ENCODE measurements around the gene IAH1. TPM values are rescaled to one million over a fixed set of nuclear protein-coding genes. Genes with fewer than 3 reads are reported as not detected.

The IAH1 gene
- total and polyA plus RNA-seq, 10 of the 15 experiments (the other 5 are each of a cell fraction or from before 2014, with no cell fraction given): 57.4 to 125 (median 75.8) TPM

DNA sequence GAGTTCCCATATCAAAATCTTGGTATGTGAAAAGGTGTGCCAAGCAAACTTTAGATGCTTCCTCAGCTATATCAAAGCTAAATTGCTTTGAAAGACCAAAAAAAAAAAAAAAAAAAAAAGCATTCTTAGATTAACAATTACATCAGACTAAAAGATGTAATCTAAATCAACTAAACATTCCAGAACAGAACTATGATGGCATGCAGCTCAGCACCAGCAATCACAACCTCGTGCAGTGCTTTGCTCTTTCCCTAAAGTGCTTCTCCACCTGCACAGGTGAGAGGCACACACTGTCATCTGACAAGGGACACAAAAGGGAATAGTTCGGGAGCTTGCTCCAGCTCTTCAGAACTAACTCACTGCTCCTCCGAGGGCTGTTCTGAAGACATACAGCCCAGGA lies 43.8 kb downstream of the IAH1 start:
- in situ Hi-C loops (cut with MboI) (no loop called here), intact Hi-C loops (cut with micrococcal nuclease; ENCODE audit: unreplicated experiment) (no loop called here)
- H3K4me1 ChIP-seq (ENCODE audit: control insufficient read depth, insufficient read depth, low read length): no peaks in the 10 kb centered on the region
- no peak for DNase-seq (ENCODE audit: low read depth, low spot score)
- WGBS (ENCODE audit: insufficient coverage, insufficient replicate concordance, low lambda C conversion rate, missing lambda C conversion rate): 100% methylated on average over 3 of the region's 3 CpGs
- H4K20me1 ChIP-seq (ENCODE audit: control insufficient read depth, insufficient read depth): no peaks in the 10 kb centered on the region
- no peak overlapping the region for H2AFZ ChIP-seq (ENCODE audit: control insufficient read depth, low read depth, low read length)
- H3K36me3 ChIP-seq (ENCODE audit: control insufficient read depth in 2 of 2, insufficient read depth in 2 of 2, low read length in 1 of 2): peaks cover 5 to 22% of the 10 kb centered on the region in 2 experiments
- ChIA-PET SMC1A (ENCODE audit: uncharacterized antibody, unreplicated experiment) (interaction anchor here (1.4 to 1.7 kb wide), 3 partner anchors 17 to 41 kb away, joined by 4 to 5 read pairs (median 4); partner anchors contain the start of gene ADAM17), CTCF (no interaction called here), RAD21 (ENCODE audit: unreplicated experiment) (interaction anchor here (0.6 to 1.0 kb wide), 3 partner anchors 8 to 123 kb away, joined by 3 to 4 read pairs (median 3); no protein-coding TSS in a partner anchor), POLR2A (interaction anchor here (0.6 to 1.5 kb wide), 5 partner anchors 8 to 764 kb away, joined by 3 to 7 read pairs (median 5); no protein-coding TSS in a partner anchor)
- no peak for FAIRE-seq
- no peak overlapping the region for H3K4me2 ChIP-seq (ENCODE audit: control insufficient read depth, insufficient read depth)
- TF ChIP-seq, protein P1, sequence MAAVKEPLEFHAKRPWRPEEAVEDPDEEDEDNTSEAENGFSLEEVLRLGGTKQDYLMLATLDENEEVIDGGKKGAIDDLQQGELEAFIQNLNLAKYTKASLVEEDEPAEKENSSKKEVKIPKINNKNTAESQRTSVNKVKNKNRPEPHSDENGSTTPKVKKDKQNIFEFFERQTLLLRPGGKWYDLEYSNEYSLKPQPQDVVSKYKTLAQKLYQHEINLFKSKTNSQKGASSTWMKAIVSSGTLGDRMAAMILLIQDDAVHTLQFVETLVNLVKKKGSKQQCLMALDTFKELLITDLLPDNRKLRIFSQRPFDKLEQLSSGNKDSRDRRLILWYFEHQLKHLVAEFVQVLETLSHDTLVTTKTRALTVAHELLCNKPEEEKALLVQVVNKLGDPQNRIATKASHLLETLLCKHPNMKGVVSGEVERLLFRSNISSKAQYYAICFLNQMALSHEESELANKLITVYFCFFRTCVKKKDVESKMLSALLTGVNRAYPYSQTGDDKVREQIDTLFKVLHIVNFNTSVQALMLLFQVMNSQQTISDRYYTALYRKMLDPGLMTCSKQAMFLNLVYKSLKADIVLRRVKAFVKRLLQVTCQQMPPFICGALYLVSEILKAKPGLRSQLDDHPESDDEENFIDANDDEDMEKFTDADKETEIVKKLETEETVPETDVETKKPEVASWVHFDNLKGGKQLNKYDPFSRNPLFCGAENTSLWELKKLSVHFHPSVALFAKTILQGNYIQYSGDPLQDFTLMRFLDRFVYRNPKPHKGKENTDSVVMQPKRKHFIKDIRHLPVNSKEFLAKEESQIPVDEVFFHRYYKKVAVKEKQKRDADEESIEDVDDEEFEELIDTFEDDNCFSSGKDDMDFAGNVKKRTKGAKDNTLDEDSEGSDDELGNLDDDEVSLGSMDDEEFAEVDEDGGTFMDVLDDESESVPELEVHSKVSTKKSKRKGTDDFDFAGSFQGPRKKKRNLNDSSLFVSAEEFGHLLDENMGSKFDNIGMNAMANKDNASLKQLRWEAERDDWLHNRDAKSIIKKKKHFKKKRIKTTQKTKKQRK (IDR thresholded peaks at IDR 0.05; ENCODE audit: low read depth, low read length): no peak
- TF ChIP-seq POLR2AphosphoS5 (IDR thresholded peaks at IDR 0.05; ENCODE audit: low read length) (no peak), ETV6 (conservative IDR thresholded peaks at IDR 0.05 in 1 of 2, IDR thresholded peaks at IDR 0.05 in 1 of 2; ENCODE audit: borderline replicate concordance in 1 of 2, low read depth in 1 of 2) (no peak), CHD2 (IDR thresholded peaks at IDR 0.05; ENCODE audit: borderline replicate concordance, low read depth, low read length) (no peak), PAX8 (IDR thresholded peaks at IDR 0.05) (no peak), PML (IDR thresholded peaks at IDR 0.05; ENCODE audit: low read length) (no peak), WRNIP1 (IDR thresholded peaks at IDR 0.05; ENCODE audit: borderline replicate concordance, low read depth, low read length) (no peak), EZH2 (IDR thresholded peaks at IDR 0.05; ENCODE audit: borderline replicate concordance, control insufficient read depth, low read depth, low read length) (no peak), HDAC6 (IDR thresholded peaks at IDR 0.05; ENCODE audit: unreplicated experiment) (no peak), BRCA1 (IDR thresholded peaks at IDR 0.05; ENCODE audit: low read depth, low read length) (no peak), ZNF207 (IDR thresholded peaks at IDR 0.05; ENCODE audit: borderline replicate concordance) (no peak), SMARCA5 (IDR thresholded peaks at IDR 0.05) (no peak)
- TF ChIP-seq, protein P2, sequence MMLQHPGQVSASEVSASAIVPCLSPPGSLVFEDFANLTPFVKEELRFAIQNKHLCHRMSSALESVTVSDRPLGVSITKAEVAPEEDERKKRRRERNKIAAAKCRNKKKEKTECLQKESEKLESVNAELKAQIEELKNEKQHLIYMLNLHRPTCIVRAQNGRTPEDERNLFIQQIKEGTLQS (IDR thresholded peaks at IDR 0.05; ENCODE audit: borderline replicate concordance, extremely low read depth, low read depth, low read length): no peak
- TF ChIP-seq, protein P3, sequence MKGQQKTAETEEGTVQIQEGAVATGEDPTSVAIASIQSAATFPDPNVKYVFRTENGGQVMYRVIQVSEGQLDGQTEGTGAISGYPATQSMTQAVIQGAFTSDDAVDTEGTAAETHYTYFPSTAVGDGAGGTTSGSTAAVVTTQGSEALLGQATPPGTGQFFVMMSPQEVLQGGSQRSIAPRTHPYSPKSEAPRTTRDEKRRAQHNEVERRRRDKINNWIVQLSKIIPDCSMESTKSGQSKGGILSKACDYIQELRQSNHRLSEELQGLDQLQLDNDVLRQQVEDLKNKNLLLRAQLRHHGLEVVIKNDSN (IDR thresholded peaks at IDR 0.05; ENCODE audit: borderline replicate concordance, extremely low read length, insufficient read depth, low read depth, low read length): no peak
- TF ChIP-seq, protein P4, sequence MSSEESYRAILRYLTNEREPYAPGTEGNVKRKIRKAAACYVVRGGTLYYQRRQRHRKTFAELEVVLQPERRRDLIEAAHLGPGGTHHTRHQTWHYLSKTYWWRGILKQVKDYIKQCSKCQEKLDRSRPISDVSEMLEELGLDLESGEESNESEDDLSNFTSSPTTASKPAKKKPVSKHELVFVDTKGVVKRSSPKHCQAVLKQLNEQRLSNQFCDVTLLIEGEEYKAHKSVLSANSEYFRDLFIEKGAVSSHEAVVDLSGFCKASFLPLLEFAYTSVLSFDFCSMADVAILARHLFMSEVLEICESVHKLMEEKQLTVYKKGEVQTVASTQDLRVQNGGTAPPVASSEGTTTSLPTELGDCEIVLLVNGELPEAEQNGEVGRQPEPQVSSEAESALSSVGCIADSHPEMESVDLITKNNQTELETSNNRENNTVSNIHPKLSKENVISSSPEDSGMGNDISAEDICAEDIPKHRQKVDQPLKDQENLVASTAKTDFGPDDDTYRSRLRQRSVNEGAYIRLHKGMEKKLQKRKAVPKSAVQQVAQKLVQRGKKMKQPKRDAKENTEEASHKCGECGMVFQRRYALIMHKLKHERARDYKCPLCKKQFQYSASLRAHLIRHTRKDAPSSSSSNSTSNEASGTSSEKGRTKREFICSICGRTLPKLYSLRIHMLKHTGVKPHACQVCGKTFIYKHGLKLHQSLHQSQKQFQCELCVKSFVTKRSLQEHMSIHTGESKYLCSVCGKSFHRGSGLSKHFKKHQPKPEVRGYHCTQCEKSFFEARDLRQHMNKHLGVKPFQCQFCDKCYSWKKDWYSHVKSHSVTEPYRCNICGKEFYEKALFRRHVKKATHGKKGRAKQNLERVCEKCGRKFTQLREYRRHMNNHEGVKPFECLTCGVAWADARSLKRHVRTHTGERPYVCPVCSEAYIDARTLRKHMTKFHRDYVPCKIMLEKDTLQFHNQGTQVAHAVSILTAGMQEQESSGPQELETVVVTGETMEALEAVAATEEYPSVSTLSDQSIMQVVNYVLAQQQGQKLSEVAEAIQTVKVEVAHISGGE (CRISPR knock-in tag; IDR thresholded peaks at IDR 0.05): no peak
- no TSS peak for BruUV-seq (replicated peaks)
- no peaks in the 10 kb centered on the region for H3K27me3 ChIP-seq (replicated peaks in 1 of 2; ENCODE audit: control insufficient read depth in 2 of 2, insufficient read depth in 2 of 2, low read length in 1 of 2)
- H3K9ac ChIP-seq (ENCODE audit: control insufficient read depth, insufficient read depth, low read length): no peak overlapping the region
- H3K4me3 ChIP-seq: no peak overlapping the region
- no peaks in the 10 kb centered on the region for H3K9me3 ChIP-seq (replicated peaks; ENCODE audit: control insufficient read depth, insufficient read depth, low read length)
- no peak for ATAC-seq
- H3K79me2 ChIP-seq (ENCODE audit: control insufficient read depth, insufficient read depth, low read length): no peaks in the 10 kb centered on the region
- H3K27ac ChIP-seq (ENCODE audit: control insufficient read depth, insufficient read depth): no peak overlapping the region

All from GM12878 (cell line).